ENCODE results near the gene BCORL1.

Gene BCORL1

DNA sequence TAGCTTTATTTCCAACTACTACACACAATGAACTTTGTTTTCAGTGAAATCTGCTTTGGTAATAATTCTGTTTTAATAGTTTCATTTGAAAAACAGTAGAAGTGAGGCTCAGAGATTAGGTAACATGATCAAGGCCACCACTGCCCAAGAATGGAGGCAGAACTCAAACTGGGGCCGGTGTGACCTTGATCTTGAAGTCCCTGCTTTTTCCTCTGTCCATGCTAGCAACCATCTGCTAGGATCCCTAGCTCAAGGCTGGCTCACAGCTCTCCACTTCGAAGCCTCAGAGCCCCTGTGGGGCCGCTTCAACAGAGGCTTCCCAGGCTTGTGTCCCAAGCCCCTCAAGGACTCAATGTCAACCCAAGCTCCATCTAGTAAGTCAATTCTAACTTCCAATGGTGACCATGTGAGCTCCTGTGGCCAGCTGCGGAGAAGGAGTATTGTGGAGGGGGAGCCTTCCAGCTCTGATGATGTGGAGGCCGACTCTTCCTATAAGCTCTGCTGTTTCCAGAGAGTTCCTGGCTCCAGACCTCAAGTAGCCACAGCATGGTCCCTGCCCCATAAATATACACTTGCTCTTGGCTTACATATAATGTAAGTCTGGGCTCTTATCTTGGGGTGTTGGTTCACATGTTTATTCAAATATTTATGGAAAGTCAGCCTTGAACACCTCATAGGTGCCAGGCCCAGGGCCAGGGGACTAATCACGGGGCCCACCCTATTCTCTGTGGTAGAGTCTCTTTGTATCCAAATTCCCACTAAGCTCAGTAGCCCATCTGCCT lies 113.0 kb downstream of the BCORL1 start:
- DNase-seq: no peak

DNA sequence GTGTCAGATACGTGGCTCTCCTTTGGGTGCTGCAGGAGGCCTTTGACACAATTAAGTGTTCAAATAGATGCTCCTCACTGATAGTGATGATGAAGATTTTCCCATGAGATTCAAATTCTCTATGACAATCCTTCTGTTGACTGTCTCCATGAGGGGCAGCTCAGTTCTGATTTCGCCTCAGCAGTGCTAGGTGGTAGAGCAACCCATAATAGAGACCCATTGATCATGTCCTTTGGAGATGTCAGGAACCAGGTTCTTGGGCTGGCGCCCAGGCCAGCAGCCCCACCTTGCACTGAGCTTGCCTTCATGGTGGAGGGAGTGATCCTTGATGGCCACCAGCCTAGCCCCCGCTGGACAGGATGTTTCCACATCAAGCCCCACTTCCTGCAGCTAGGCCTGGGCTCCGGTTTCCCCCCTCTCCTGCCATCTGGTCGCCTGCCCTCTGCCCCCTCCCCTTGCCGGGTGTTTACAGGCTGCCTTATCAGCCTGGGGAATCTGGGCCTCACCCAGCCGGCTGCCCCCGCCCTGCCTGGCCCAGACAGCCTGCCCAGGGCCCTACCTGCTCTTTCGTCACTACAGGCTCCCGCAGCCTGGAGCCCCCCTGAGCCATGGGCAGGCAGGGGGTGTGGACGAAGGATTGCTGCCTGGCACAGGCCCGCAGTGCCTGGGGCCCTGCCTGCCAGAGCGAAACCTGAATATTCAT lies 115.2 kb downstream of the BCORL1 start:
- peak; percentile 61 for DNase-seq

DNA sequence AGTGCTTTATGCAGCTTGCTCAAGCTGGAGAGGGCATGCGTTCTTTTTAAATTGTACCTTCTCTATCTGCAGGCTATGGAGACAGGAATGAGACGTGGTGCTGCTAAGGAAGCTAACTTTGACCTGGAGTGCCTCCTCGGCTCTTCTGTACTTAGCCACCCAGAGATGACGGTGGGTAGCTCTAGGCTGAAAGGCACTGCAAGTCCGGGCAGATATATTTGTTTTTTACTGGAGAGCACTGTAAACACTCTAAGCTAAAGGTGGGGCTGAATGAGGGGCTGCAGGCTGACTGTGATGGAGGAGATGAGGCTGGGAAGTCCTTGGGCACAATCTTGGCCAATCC lies 115.7 kb downstream of the BCORL1 start:
- no peak for DNase-seq

DNA sequence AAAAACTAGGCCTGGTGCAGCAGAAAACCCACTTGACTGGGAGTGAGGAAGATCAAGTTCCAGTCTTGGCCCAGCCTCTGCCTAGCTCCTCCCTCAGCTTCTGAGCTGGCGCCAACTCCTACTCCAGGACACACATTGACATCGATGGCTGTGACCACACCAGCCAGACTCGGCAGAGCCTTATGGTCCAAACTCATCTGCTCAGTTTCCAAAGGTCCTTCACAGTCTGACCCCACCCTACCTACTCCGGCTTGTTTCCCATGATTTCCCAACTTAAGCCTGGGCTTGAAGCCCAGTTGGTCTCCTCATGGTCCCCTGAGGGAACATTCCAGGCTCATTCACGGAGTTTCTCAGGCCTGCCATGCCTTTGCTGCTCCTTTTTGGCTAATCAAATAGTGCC lies 117.7 kb downstream of the BCORL1 start:
- DNase-seq: no peak

DNA sequence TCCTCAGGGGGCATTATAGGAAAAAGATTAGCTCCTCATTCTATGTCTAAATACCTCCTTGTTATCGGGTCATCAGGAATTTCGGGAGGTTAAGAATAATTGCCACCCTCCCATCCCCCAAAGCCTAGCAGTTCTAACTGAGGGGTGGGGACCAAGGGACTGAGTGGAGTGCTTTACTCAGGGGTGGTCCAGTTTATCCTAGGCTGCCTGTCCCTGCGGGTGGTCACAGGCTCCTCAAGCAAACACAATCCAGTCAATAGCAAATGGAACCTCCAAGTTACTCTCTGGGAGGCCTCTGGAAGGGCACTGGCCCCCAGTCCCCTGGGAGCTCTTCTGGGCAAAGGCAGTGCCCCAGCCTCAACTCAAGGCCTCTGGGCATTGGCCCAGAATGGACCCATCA lies 121.2 kb downstream of the BCORL1 start:
- no peak for DNase-seq

DNA sequence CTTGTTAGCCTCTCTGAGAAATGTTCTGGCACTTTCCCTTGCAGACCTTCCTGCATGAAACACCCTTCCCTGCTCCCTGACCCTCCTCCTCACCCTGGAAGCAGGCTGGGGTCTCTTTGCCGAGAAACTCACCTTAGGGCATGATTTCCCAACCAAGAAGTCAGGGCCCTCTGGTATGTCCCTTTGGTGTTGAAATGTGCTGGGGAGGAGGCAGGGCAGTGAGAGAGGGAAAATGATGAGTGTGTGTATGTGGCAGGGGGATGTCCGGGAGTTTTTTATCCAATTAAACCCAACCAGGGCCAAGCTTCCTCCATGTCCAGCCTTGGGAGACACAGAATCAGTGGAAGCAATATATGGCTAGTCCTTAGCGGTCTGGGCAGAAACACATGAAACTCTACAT lies 122.8 kb downstream of the BCORL1 start:
- no peak for DNase-seq

DNA sequence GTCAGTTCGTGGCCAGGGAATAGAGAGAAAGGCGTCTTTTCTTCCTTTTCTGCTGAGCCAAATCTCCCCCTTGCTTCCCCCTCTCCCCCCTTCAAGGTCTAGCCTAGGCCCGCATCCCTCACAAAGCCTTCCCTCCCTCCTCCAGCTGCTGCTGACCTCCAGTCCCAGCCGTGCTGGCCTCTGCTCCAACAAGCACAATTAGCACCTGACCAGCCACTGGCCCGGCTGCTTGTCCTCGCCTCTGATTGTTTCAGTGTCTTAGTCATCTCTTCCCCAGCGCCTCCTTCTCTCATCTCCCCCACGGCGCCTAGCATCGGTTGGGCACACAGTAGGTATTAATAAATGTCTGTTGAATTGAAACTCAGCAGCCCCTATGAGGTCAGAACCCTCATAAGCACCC lies 123.6 kb downstream of the BCORL1 start:
- DNase-seq: no peak
